GM18873 (cell line): ENCODE data around the gene CDCA3.
"Not testable (repeated sequence)": the region's sequence is repeated elsewhere in the genome, so short reads cannot be mapped to it uniquely, and the experiment has no call there.

Experiments used
- ATAC-seq: cut with Tn5 transposase; IDR thresholded peaks from one replicate; pipeline ENCODE4 v1.9.1; 2021; ENCODE audit warnings: mild to moderate bottlenecking, moderate library complexity, moderate number of reproducible peaks; ENCODE audit not compliant: unreplicated experiment, low FRiP score

The CDCA3 gene

DNA sequence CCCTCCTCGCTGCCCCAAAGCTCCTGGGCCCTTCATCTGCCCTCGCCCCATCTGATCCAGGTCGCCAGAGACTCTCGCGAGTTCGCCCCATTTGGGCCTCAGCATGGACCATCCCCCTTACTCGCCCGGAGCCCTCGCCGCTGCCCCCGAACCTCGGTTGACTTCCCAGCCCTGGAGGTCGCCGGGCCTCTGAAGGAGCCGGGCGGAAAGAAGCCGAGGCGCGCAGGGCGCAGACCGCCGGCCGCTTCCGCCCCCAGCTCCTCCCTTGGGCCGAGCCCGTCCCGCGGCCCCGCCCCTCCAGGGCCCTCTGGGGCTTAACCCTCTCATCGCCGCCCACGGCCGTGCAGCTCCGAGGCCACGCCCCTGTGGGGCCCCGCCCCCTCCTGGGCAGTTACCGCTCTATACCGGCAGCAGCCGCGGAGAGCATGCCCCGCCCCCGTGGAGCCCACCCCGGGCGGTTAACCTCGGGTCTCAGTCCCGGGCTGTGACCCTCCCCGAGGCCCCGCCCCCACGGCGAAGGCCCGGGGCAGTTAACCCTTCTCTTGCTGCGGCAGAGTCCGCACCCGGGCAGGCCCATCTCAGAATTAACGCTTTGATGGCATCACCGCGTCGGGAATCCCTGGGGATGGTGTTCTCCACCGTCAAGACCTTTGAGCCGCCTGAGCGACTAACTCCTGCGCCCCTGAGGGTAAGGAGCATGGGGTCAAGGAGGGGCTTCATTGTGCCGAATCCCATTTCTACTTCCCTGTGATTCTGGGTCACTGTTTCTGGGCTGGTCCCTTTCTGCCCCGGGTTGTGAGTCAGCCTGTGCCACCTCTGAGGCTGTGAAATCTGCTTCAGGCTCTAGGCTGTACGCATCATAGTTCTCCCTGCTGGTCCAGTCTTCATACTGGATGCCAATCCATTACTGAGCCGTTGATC is 22.3 kb upstream of the CDCA3 start, which contains the start of gene SPSB2:
Gene SPSB2, minus strand, starts transcription at position 210 of the 921 bp plus-strand sequence. CDS start 402 bp downstream, outside the sequence.
- ATAC-seq: peak; percentile 54

GRCh38 chr12:6872073-6873048 is 21.3 kb upstream of the CDCA3 start:
- no peak for ATAC-seq

GRCh38 chr12:6871052-6871957 is 20.2 kb upstream of the CDCA3 start:
- no peak for ATAC-seq

- ATAC-seq: not testable (repeated sequence)
Observed at GRCh38 chr12:6870304-6870703, 19.2 kb upstream of the CDCA3 start.

GRCh38 chr12:6869049-6870021 is 18.2 kb upstream of the CDCA3 start:
- no peak for ATAC-seq

DNA sequence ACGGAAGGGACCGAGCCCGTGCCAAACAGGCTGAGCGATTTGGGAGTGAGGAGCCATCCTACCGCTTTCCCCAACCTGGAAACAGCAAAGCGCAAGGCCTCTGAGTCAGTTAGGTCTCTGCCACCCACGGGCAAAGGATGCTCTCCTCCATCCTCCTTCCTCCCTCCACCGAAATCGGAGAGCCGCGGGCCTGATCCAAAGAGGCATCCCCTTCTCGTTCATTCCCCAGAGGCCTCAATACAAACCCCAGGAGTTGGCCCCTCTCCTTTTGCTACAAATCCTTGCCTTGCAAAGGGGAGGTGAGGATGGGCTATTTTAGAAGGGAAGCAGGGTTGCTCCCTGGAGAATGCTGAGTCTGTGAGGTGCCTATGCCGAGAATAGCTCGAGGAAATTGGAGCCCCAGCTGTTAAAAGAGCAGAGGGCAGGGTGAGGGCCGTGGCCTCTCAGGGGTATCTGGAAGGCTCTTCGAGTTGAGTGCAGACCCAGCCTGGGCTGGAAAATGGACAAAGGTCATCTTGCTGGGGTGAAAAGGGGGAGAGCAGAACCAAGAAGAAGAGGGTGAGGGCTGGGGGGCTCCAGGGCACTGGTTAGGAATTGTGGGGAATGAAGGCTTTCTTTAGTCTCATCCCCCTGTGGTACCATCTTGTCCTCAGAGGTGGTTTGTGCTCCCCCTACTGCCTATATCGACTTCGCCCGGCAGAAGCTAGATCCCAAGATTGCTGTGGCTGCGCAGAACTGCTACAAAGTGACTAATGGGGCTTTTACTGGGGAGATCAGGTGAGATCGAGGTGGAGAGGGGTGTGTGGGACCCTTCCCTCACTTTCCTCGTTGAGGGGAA is 17.3 kb upstream of the CDCA3 start:
- ATAC-seq: peak; percentile 1

DNA sequence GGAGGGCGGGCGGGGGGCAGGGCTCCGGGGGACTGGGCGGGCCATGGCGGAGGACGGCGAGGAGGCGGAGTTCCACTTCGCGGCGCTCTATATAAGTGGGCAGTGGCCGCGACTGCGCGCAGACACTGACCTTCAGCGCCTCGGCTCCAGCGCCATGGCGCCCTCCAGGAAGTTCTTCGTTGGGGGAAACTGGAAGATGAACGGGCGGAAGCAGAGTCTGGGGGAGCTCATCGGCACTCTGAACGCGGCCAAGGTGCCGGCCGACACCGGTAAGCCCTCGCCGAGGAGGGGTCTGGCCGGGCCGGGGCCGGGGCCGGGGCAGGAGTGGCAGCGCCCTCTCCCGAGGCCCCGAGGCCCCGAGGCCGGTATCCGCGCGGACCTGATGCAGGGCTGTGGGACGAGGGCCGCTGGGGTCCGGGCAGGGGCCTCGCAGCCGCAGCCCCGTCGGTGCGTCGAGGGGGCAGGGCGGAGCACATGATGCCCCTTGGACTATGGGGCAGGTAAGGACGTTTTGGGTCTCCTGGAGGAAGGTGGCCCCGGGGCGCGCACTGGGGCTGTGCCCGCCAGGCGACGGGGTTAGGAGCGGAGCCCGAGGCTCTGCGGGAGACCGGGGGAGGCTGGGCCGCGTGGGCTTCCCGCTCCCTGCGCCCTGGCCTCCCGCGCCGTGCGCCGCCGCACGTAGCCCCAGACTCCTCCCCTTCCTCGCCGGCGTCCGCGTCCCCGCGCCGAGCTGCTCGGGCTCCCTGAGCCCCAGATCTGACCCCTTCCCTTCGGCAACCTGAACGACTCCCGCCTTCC is 16.5 kb upstream of the CDCA3 start, which contains the start of gene TPI1:
Gene TPI1, plus strand, starts transcription at position 119 of the 798 bp plus-strand sequence. Its CDS starts 36 bp downstream, at position 155.
- peak; percentile 35 for ATAC-seq

DNA sequence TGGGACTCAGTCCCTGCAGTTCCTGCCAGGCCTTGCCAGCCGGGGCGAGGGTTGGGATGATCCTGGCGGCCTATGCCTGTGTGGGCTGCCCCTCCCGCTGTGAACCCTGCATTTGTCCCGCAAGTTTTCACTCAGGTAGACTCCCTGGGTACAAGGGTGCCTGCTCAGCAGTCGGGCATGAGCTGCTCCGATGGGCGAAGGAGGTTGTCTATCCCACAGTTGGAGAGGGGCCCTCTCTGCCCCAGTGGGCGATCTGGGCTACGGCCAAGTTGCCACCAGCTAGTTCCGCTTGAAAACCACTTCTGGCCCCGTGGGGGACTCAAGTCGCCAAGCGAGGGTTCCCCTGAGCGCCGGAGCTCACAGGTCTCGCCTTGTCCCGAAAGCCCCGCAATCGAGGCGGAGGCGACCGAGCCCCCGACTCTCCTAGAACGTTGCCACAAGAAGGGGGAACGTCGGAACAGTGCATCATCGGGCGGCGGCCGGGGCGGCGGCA is 15.9 kb upstream of the CDCA3 start:
- peak; percentile 4 for ATAC-seq

DNA sequence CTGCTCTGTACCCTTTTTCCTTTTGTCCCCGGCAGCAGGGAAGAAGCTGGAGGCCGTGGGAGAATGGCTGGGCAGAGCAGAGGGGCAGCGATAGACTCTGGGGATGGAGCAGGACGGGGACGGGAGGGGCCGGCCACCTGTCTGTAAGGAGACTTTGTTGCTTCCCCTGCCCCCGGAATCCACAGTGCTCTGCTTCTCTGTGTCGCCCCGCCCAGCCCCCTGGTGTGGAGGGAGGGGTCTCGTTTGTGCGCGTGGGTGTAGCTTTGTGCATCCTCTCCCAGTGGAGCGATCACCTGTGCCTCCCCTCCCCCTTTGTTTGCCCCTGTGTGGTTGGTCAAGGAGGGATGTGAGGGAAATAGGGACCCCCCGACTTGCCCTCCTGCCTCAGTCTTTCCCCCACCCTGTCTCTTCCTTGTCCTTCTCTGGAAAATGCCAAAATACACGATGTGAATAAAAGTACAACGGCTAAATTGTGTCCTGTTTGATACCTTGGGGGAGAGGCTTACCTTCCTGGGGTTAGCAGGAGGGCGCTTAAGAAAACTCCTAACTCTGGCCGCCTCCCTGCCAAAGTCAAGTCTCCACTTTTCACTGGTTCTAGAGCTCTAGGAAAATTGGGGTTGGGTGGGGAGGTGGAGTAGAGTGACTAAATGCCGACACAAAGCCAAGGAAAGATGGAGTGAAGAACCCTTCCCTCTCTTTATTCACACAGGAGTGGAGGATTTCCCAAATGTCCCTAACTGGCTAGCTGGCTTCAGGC is 15.3 kb upstream of the CDCA3 start:
- ATAC-seq: no peak

GRCh38 chr12:6865307-6865706 is 14.2 kb upstream of the CDCA3 start:
- not testable (repeated sequence) for ATAC-seq

DNA sequence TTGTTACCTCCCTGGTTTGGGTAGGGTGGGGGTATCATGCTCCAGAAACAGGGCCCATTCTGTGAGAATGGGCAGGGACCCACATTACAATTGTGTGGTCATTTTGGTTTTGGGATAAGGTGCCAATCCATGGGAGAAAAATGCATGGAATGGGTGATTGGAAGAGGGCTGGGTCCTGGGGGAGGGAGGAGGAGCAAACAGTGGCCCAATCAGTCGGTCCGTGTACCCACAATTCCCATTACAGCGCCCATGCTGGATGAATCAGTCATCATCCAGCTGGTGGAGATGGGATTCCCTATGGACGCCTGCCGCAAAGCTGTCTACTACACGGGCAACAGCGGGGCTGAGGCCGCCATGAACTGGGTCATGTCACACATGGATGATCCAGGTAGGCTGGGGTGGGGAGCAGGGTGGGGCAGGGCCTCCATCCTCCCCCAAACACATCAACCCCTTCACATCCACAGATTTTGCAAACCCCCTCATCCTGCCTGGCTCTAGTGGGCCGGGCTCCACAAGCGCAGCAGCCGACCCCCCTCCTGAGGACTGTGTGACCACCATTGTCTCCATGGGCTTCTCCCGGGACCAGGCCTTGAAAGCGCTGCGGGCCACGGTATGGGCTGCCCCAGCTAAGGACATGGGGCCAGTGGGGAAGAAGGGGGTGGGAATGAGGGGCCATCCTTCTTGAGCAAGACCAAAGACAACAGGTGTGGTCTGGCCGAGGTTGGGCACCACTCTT is 12.7 kb upstream of the CDCA3 start:
- no peak for ATAC-seq

GRCh38 chr12:6863033-6863432 is 11.9 kb upstream of the CDCA3 start:
- ATAC-seq: no peak

DNA sequence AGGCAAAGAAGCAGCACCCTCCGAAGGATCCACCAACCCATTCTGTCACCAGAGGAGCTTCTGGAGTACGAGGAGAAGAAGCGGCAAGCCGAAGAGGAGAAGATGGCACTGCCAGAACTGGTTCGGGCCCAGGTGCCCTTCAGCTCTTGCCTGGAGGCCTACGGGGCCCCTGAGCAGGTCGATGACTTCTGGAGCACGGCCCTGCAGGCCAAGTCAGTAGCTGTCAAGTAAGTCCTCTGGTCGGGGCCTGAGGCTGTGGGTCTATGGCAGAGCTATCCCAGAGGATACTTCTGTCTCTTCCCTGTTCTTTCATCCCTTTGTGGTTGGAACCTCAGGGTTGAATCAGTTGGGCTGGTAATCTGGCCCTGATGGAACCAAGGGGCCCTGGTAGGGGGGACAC is 10.3 kb upstream of the CDCA3 start:
- ATAC-seq: no peak

GRCh38 chr12:6860942-6861341 is 9.9 kb upstream of the CDCA3 start:
- no peak for ATAC-seq

GRCh38 chr12:6860116-6860515 is 9.0 kb upstream of the CDCA3 start:
- no peak for ATAC-seq
